Left lung (tissue), 10 donors: ENCODE measurements around the gene SSR3. TPM values are rescaled to one million over a fixed set of nuclear protein-coding genes. Genes with fewer than 3 reads are reported as not detected.
"Not testable (repeated sequence)": the region's sequence is repeated elsewhere in the genome, so short reads cannot be mapped to it uniquely, and the experiment has no call there.

Experiments
- ATAC-seq: fragments of 200-7000 bp; cut with Tn5 transposase; one replicate; pipeline ENCODE4 v1.9.1; 2020; ENCODE audit warnings: moderate library complexity
- DNase-seq, 4 donors: peaks; one replicate each; pipeline ENCODE4 v3.0.0-alpha.2; 2013 to 2020
- H3K27ac ChIP-seq, 2 donors: fragments of 200-600 bp; sonication (generic) in 1 of 2; one replicate each; pipeline versions ENCODE4 v1.5.0 to v1.8.0; 2020 to 2021
- H3K27me3 ChIP-seq, 2 donors: fragments of 200-600 bp; sonication (generic) in 1 of 2; one replicate each; pipeline versions ENCODE4 v1.5.0 to v1.8.0; 2020 to 2021
- H3K36me3 ChIP-seq, 2 donors: fragments of 200-600 bp; sonication (generic) in 1 of 2; one replicate each; pipeline versions ENCODE4 v1.5.0 to v1.8.0; 2020 to 2021
- H3K4me1 ChIP-seq, 2 donors: fragments of 200-600 bp; one replicate each; pipeline ENCODE4 v1.8.0; 2021
- H3K4me3 ChIP-seq, 2 donors: fragments of 200-600 bp; sonication (generic) in 1 of 2; one replicate each; pipeline versions ENCODE4 v1.5.0 to v1.8.0; 2020 to 2021; ENCODE audit warnings: mild to moderate bottlenecking in 1 of 2
- H3K9me3 ChIP-seq, 2 donors: fragments of 200-600 bp; sonication (generic) in 1 of 2; one replicate each; pipeline versions ENCODE4 v1.5.0 to v1.8.0; 2020 to 2021
- CTCF ChIP-seq, 2 donors: fragments of 200-600 bp; sonication (generic) in 1 of 2; IDR thresholded peaks; one replicate each; pipeline versions ENCODE4 v1.5.0 to v1.8.0; 2021; ENCODE audit warnings: antibody characterized with exemption in 2 of 2
- intact Hi-C, 2 donors: fragments of 100-400 bp; cut with DNase I; formaldehyde crosslinking; loops; one replicate each; pipeline versions ENCODE4 v1.11.2 to v1.14.2; 2022
- polyA plus RNA-seq, 6 donors: library from polyadenylated mRNA; unstranded; fragments of 120-200 nt; gene quantifications; one replicate each; pipeline ENCODE4 v1.2.1, GENCODE V29; 2013; ENCODE audit not compliant: insufficient read length in 6 of 6
- total RNA-seq, 2 donors: library from RNA; stranded (reverse); fragmentation: NEBNext Ultra II Directional; extraction: Animal tissue kit (Norgen Biotek cat#: 25700); gene quantifications; one replicate each; pipeline ENCODE4 v1.2.1, GENCODE V29; 2021
- donor health status: DM: no; HTN: yes; CAD: no.
- donor health status: DM: no; HTN: no; CAD: no.

The SSR3 gene
- total and polyA plus RNA-seq, 8 donors, result 94.3 to 336 (median 125) TPM

GRCh38 chr3:156577736-156578135 is 22.8 kb upstream of the SSR3 start:
- Histone ChIP-seq H3K4me1 (peaks cover 0 to 26% of the 10 kb centered on the region in 2 donors), H3K4me3 (no peak overlapping the region), H3K36me3 (no peaks in the 10 kb centered on the region), H3K9me3 (no peaks in the 10 kb centered on the region), H3K27me3 (no peaks in the 10 kb centered on the region), H3K27ac (no peak overlapping the region)
- DNase-seq (no peak), ATAC-seq (peak; percentile 53)
- TF ChIP-seq CTCF (IDR thresholded peaks at IDR 0.05), result no peak
- intact Hi-C loops, result no loop called here

GRCh38 chr3:156576651-156577348 is 21.9 kb upstream of the SSR3 start:
- Histone ChIP-seq H3K36me3 (no peaks in the 10 kb centered on the region), H3K27ac (no peak overlapping the region), H3K4me1 (peaks cover 0 to 26% of the 10 kb centered on the region in 2 donors), H3K27me3 (no peaks in the 10 kb centered on the region), H3K9me3 (no peaks in the 10 kb centered on the region), H3K4me3 (no peak overlapping the region)
- intact Hi-C loops, result no loop called here
- DNase-seq (no peak), ATAC-seq (peak; percentile 93)
- TF ChIP-seq CTCF (IDR thresholded peaks at IDR 0.05), result peak in 1 of 2 donors; percentile 28

- intact Hi-C loops, result no loop called here
- no peak for ATAC-seq
- H3K9me3 ChIP-seq, result no peaks in the 10 kb centered on the region
- peaks cover 0 to 26% of the 10 kb centered on the region in 2 donors for H3K4me1 ChIP-seq
- no peak overlapping the region for H3K4me3 ChIP-seq
- H3K27me3 ChIP-seq, result no peaks in the 10 kb centered on the region
- TF ChIP-seq CTCF (IDR thresholded peaks at IDR 0.05), result no peak
- H3K27ac ChIP-seq, result no peak overlapping the region
- H3K36me3 ChIP-seq, result no peaks in the 10 kb centered on the region
- DNase-seq, result no peak
These were observed 21.1 kb upstream of the SSR3 start for GRCh38 chr3:156576051-156576450.

GRCh38 chr3:156575641-156576040 is 20.7 kb upstream of the SSR3 start:
- Histone ChIP-seq H3K4me1 (peaks cover 0 to 26% of the 10 kb centered on the region in 2 donors), H3K4me3 (no peak overlapping the region), H3K27me3 (no peaks in the 10 kb centered on the region), H3K9me3 (no peaks in the 10 kb centered on the region), H3K27ac (no peak overlapping the region), H3K36me3 (no peaks in the 10 kb centered on the region)
- DNase-seq (no peak), ATAC-seq (no peak)
- no peak for TF ChIP-seq CTCF (IDR thresholded peaks at IDR 0.05)
- intact Hi-C loops, result no loop called here

GRCh38 chr3:156569881-156570280 is 15.0 kb upstream of the SSR3 start:
- intact Hi-C loops, H3K36me3 ChIP-seq: not testable (repeated sequence)

GRCh38 chr3:156569016-156569415 is 14.1 kb upstream of the SSR3 start:
- H3K27me3 ChIP-seq, H3K4me3 ChIP-seq, H3K4me1 ChIP-seq, ATAC-seq, H3K27ac ChIP-seq, intact Hi-C loops, H3K36me3 ChIP-seq, H3K9me3 ChIP-seq, DNase-seq: not testable (repeated sequence)

More at GRCh38 chr3:156569881-156570280, 15.0 kb upstream of the SSR3 start:
- not testable (repeated sequence) for H3K27me3 ChIP-seq, ATAC-seq, H3K27ac ChIP-seq, DNase-seq, H3K9me3 ChIP-seq, H3K4me1 ChIP-seq, H3K4me3 ChIP-seq
